Testis (tissue), 2 donors: ENCODE data around the gene TSPAN32.

Source experiments
- CTCF ChIP-seq, 3 experiments: fragments of 450-650 bp in 2 of 3; fragments of 200-600 bp in 1 of 3; sonication (generic) in 1 of 3; IDR thresholded peaks; one replicate each; pipeline ENCODE4 v1.5.1; 2016 to 2019; ENCODE audit warnings: antibody characterized with exemption in 3 of 3, mild to moderate bottlenecking in 2 of 3, moderate library complexity in 1 of 3
- POLR2A ChIP-seq: fragments of 450-650 bp; IDR thresholded peaks from one replicate; pipeline ENCODE4 v1.6.1; 2017; ENCODE audit warnings: antibody characterized with exemption, mild to moderate bottlenecking, moderate library complexity

- TF ChIP-seq CTCF (IDR thresholded peaks at IDR 0.05), result no peak
- no peak for TF ChIP-seq POLR2A
Measured at GRCh38 chr11:2366276-2366675, 64.5 kb downstream of the TSPAN32 start.
